Spleen (tissue), 7 donors: ENCODE results near the gene TMEM220.

Experiments used
- POLR2A ChIP-seq, 3 donors: fragments of 450-650 bp; IDR thresholded peaks; one replicate each; pipeline ENCODE4 v1.5.1; 2017; ENCODE audit warnings: antibody characterized with exemption in 3 of 3, mild to moderate bottlenecking in 1 of 3
- POLR2AphosphoS5 ChIP-seq, 3 donors: sonication (generic); formaldehyde crosslinking; IDR thresholded peaks; one replicate each; pipeline ENCODE4 v1.5.1; 2017; ENCODE audit warnings: antibody characterized with exemption in 3 of 3
- TF ChIP-seq, protein P1 (sequence below), 11 experiments: fragments of 200-600 bp in 7 of 11; fragments of 450-650 bp in 4 of 11; sonication (generic) in 4 of 11; IDR thresholded peaks in 8 of 11; conservative IDR thresholded peaks in 3 of 11; 1 replicate in 7 of 11; 2 replicates in 4 of 11; pipeline versions ENCODE4 v1.4.0 to v1.8.0; 2016 to 2021; ENCODE audit warnings: antibody characterized with exemption in 11 of 11, inconsistent platforms in 4 of 11, mild to moderate bottlenecking in 1 of 11
- donor health status: DM: no; HTN: no; CAD: no; lungs with moderate emphysema.
- donor health status: DM: no; HTN: no; CAD: no.
- donor health status: DM: no; HTN: no; CAD: no.

DNA sequence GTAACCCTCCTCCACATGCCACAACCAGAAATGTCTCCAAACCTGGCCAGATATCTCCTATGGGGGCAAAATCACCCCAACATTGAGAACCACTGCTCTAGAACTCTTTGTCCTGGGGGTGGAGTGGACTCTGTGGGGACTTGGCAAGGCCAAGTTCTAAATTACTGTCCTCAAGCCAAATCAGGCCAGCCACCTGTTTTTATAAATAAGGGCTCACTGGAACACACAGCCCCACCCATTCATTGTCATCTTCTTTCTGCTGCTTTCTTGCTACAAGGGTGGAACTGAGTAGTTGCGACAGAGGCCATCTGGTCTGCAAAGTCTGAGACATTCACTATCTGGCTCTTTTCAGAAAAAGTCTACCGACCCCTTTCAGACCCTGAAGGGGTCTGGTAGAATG, 26.8 kb upstream of the TMEM220 start:
- TF ChIP-seq, protein P1, sequence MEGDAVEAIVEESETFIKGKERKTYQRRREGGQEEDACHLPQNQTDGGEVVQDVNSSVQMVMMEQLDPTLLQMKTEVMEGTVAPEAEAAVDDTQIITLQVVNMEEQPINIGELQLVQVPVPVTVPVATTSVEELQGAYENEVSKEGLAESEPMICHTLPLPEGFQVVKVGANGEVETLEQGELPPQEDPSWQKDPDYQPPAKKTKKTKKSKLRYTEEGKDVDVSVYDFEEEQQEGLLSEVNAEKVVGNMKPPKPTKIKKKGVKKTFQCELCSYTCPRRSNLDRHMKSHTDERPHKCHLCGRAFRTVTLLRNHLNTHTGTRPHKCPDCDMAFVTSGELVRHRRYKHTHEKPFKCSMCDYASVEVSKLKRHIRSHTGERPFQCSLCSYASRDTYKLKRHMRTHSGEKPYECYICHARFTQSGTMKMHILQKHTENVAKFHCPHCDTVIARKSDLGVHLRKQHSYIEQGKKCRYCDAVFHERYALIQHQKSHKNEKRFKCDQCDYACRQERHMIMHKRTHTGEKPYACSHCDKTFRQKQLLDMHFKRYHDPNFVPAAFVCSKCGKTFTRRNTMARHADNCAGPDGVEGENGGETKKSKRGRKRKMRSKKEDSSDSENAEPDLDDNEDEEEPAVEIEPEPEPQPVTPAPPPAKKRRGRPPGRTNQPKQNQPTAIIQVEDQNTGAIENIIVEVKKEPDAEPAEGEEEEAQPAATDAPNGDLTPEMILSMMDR (IDR thresholded peaks at IDR 0.05 in 8 of 11, conservative IDR thresholded peaks at IDR 0.05 in 3 of 11): no peak
- no peak for TF ChIP-seq POLR2A (IDR thresholded peaks at IDR 0.05)
- no peak for TF ChIP-seq POLR2AphosphoS5 (IDR thresholded peaks at IDR 0.05)
